ENCODE data around the gene OLR1.
"Not testable (repeated sequence)": the region's sequence is repeated elsewhere in the genome, so short reads cannot be mapped to it uniquely, and the experiment has no call there.

The OLR1 gene

DNA sequence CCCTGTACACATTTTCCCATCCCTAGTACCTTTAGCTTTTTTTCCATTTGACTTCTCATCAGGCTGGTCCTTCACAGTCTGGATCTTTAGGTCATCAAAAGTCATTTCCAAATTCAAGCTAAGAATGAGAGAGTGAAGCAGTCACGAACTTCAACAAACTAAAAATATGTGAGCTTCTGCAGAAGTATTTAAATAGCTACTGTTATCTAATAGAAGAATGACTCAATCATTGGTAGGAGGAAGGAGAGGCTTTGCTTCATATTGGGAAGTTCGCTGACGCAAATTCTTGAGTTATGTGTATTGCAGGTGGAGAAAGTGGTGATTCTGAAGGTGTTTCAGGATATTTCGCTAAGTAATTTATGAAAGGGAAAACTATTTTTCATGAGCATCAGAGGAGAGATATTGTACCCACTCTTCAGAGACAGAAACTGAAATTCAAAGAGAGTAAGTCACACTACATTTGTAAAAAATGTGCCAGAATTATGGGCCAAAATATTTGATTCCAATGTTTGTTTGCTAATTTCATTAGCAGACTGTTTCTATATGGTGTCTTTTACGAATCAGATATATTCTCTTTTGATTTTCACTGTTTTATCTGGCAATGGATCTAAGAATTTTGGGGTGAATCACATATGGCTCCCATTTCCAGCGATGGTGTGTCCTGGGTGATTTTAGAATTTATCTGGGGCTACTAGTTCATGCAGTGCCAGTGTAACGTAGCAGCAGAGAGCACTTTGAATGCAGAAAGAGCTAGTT is at the start of gene OLR1:
OLR1 (minus strand) TSS at position 160 of the 756 bp plus-strand sequence; CDS start at position 105, 55 bp downstream.
- no peak within 1 kb of the TSS for H3K27ac ChIP-seq
- no peak for TF ChIP-seq ZFX (IDR thresholded peaks at IDR 0.05)
- TF ChIP-seq, protein P1, sequence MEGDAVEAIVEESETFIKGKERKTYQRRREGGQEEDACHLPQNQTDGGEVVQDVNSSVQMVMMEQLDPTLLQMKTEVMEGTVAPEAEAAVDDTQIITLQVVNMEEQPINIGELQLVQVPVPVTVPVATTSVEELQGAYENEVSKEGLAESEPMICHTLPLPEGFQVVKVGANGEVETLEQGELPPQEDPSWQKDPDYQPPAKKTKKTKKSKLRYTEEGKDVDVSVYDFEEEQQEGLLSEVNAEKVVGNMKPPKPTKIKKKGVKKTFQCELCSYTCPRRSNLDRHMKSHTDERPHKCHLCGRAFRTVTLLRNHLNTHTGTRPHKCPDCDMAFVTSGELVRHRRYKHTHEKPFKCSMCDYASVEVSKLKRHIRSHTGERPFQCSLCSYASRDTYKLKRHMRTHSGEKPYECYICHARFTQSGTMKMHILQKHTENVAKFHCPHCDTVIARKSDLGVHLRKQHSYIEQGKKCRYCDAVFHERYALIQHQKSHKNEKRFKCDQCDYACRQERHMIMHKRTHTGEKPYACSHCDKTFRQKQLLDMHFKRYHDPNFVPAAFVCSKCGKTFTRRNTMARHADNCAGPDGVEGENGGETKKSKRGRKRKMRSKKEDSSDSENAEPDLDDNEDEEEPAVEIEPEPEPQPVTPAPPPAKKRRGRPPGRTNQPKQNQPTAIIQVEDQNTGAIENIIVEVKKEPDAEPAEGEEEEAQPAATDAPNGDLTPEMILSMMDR (conservative IDR thresholded peaks at IDR 0.05), result no peak

DNA sequence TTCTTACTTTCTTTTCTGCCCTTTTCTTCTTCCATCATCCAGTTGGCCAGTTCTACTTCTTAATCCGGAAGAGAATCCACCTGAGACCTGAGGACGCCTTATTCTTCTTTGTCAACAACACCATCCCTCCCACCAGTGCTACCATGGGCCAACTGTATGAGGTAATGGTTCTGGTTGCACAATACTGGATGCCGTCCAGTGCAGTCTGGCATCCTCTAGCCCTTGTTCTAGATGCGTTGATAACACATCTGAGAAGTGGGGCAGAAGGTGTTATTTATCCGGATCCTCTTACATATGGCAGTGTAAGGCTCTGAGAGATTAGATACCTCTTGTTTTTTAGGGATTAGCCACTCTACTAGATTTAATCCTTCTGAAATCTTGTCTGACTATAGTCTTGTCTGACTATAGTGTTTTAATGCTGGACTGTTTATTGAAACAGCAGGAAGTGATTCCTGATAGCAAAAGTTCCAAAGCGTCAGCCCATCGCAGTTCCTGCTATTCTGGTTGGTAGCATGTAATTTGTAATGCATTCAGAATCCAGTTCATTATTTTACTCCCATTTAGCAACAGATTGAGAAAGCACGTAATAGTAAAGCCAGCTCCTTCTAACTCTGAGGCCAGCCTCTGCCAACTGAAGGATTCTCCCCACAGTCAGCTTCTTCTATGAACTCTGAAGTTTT is 48.6 kb upstream of the OLR1 start:
- no peak for TF ChIP-seq ZFX (IDR thresholded peaks at IDR 0.05)
- TF ChIP-seq, protein P1 (conservative IDR thresholded peaks at IDR 0.05), result no peak
- H3K27ac ChIP-seq, result peak overlapping the region; percentile 41; the same call in 1 of the 2 replicates

DNA sequence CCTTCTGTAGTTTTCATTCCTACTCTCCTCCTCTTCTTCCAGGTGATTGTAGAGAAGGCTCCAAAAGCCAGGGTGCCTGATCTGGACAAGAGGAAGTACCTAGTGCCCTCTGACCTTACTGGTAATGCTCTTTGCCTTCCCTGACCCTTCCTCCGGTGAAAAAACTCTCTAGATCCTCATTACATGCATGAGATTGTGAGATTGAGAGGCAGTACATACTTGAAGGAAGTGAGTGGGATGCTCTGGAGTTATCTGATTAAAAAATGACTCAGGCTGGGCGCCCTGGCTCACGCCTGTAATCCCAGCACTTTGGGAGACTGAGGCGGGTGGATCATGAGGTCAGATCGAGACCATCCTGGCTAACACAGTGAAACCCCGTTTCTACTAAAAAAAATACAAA is 46.1 kb upstream of the OLR1 start:
- no peak overlapping the region for H3K27ac ChIP-seq
- TF ChIP-seq, protein P1 (conservative IDR thresholded peaks at IDR 0.05), result no peak
- TF ChIP-seq ZFX (IDR thresholded peaks at IDR 0.05), result no peak

DNA sequence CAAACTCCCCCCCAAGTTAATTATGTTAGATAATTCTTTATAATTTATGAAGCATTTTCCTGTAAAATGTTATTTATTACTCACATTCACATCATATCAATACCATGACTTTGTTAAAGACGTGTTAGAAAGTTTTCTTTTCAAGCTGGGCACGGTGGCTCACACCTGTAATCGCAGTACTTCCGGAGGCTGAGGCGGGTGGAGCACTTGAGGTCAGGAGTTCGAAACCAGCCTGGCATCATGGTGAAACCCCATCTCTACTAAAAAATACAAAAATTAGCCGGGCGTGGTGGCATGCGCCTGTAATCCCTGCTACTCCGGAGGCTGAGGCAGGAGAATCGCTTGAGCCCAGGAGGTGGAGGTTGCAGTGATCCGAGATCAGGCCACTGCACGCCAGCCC is 44.0 kb upstream of the OLR1 start:
- not testable (repeated sequence) for H3K27ac ChIP-seq

DNA sequence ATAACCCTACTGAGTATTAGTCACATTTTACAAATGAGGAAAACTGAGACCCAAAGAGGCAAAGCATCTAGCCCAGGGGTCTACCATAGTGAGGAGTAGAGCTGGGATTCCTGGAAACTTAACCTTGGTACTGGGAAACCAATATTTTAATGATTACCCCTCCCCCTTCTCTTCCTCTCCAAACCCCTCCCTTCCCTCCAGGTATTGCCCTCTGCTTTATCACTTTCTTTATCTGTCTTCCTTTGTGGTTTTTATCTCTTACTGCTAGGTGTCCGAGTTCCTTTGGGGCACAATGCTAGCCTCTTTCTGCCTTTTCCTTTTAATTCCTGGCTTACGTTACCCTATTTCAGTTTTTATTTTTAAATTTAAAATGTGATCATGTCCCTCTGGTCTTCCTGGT is 43.5 kb upstream of the OLR1 start:
- no peak overlapping the region for H3K27ac ChIP-seq
- no peak for TF ChIP-seq ZFX (IDR thresholded peaks at IDR 0.05)
- TF ChIP-seq, protein P1 (conservative IDR thresholded peaks at IDR 0.05), result no peak

DNA sequence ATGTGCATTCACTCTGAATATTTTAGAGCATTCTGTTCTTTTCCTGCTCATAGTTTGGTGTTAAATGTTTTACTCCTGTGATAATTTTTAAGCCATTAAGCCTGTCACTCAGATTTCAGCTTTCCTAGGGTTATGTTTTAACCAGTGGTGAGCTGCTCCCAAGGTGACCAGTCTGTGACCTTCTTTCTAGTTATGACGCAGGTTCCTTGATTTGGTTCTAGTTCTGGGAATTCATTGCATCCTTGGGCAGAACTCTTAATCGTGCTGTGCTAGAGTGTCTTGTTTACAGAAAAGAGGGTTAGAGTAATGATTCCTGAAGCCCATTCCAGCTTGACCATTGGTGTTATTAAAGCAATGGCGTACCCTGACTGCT is 42.9 kb upstream of the OLR1 start:
- no peak overlapping the region for H3K27ac ChIP-seq
- TF ChIP-seq ZFX (IDR thresholded peaks at IDR 0.05), result no peak
- TF ChIP-seq, protein P1 (conservative IDR thresholded peaks at IDR 0.05), result no peak

DNA sequence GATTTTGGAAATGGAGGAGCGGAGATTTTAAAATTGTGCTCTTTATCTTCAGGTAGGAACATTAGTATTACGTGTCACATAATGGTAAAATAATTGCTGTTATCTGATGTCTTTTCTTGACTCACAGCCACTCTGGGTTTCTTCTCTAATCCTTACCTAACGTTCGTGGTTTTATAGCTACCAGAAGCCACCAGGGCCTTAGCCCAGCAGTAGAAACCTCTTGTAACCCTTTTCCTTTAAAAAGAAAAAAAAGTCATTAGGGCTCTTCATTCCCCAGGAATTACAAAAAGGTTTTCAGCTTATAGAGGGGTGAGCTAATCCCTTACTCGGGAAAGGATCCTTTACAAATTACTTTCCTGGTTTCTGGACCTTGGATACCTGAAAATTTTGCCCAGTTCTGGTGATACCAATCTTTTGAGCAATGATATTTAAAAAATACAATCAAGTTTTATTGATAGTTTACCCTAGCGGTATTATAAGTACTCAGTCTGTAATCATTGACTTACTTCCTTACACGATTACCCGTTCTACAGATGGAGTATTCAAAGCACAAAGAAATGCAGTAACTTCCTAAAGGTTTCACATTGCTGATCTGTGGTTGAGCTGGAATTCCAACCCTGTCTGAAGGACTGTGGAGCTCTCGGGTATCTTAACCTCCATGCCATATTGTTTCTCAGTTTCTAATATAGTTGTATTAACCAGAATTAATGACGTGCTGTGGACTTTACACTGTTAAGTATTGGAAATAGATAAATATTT is 42.4 kb upstream of the OLR1 start:
- TF ChIP-seq, protein P1 (conservative IDR thresholded peaks at IDR 0.05), result no peak
- TF ChIP-seq ZFX (IDR thresholded peaks at IDR 0.05), result no peak
- peak overlapping the region; percentile 77 for H3K27ac ChIP-seq
